Activated CD8-positive, alpha-beta memory T cell treated with anti-CD3 and anti-CD28 coated beads, Interleukin-2, amount 50 U/mL, for 1 hour (primary cell): ENCODE results near the gene PFDN4.
"Not testable (repeated sequence)": the region's sequence is repeated elsewhere in the genome, so short reads cannot be mapped to it uniquely, and the experiment has no call there.

Source experiments
- DNase-seq: peaks from one replicate; pipeline ENCODE4 v3.0.0-alpha.2; 2020; ENCODE audit errors: extremely low read depth

The PFDN4 gene

DNA sequence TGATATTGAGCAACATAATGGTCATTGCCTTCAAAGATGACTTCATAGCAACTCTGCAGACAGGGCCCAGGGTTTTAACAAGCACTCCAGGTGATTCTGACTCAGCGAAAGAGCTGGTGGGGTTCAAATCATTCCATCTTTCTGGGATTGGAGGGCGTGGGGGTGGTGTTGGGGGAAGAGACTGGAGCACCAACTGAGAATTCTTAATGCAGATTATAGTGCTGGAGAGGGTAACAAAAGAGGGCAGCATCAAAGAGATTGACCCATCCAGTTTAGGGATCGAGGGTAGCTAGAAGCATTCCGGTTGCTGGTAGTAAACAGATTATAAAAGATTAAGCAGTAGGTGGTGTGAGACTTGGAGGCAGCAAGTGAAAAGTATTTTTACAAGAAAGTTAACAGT lies 15.9 kb downstream of the PFDN4 start:
- DNase-seq, result no peak

DNA sequence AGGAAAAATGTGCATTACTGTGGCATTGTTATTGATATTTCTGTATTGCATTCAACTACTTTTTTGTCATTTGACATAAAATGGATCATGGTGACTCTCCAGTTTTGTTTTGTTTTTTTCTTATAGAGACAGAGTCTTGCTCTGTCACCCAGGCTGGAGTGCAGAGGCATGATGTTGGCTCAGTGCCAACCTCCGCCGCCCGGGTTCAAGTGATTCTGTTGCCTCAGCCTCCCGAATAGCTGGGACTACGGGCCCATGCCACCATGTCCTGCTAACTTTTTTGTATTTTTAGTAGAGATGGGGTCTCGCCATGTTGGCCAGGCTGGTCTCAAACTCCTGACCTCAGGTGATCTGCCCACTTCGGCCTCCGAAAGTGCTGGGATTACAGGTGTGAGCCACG lies 16.8 kb downstream of the PFDN4 start:
- DNase-seq, result not testable (repeated sequence)

DNA sequence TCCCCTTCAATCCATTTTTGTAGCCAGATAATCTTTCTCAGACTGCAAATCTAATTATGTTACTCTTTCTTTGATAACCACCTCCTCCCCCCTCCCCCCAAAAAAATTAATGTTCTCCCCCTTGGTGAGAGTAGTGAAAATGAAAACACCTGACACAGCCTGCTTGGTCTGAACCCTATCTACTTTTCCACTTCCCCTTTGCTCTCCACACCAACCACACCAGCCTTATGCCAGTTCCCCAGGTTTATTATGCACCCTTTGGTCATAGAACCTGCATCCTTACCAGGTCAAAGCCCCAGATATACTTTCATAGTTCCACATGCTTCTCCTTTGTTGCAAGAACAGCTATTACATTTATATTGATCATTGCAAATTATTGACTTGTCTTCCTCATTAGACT lies 19.4 kb downstream of the PFDN4 start:
- DNase-seq, result no peak

DNA sequence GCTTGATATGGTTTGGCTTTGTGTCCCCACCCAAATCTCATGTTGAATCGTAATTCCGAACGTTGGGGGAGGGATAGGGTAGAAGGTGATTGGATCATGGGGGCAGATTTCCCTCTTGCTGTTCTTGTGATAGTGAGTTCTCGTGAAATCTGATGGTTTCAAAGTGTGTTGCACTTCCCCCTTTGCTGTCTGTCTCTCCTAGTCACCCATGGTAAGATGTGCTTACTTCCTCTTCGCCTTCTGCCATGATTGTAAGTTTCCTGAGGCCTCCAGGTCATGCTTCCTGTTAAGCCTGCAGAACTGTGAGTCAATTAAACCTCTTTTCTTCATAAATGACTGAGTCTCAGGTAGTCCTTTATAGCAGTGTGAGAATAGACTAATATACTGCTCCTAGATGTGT lies 19.9 kb downstream of the PFDN4 start:
- DNase-seq, result no peak

DNA sequence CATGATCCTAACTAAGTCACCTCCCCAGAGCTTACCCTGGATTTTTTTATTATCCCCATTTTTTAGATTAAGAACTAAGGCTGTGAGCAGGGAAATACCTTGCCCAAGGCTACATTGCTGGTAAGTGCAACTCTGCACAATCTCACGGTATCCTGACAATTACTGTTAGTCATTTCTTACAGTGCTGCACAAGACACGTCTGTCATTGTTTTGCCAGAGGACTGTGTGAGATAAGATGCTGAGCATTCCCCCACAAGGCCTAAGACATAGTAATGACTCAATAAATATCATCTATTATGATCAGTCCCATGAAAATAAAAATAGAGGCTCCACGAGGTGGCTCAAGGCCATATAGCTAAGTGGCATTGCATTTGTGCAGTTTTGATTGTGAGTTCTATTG lies 21.0 kb downstream of the PFDN4 start:
- DNase-seq, result no peak

DNA sequence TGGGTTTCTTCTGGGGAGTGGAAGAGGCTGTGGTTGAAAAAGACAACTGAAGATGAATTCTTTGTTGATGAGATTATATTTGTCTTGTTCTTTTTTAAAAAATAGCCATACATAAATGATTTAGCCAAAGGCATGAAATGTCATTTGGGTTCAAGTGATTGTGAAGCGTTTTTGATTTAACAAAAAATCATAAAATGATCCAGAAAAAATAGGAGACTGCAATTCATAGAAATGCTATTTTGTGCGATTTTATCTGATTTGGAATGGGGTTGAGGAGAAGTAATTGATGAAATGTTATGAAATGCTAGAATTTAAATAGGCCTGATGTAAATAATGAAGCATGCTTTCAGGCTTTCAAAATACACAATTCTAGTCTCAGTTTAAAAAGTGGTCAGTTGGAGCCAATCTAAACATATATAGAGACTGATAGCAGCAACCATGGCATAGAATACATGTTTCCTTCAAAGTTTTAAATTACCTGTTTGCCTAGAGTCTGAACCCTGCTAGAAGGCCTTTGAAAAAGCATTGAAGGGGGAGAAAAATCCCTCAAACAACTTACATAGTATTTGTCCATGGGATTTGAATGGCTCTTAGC lies 21.8 kb downstream of the PFDN4 start:
- no peak for DNase-seq

DNA sequence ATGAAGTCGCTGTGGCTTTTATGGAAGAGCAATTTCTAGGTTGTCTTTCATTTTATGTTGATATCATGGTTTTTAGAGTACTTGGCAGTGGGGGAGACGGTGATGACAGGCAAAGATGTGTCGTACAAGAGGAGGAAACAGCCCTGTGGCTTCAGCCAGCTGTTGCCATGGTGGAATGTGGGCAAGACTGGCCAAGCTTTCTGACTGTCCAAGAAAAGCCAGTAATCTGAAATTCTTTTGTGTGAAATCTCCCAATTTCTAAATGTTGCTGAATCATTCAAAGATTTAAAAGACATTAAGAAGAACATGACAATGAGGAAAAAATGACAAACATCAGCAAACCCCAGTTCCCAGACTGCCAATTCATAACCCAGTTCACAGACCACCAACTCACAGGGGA lies 23.1 kb downstream of the PFDN4 start:
- DNase-seq, result no peak

DNA sequence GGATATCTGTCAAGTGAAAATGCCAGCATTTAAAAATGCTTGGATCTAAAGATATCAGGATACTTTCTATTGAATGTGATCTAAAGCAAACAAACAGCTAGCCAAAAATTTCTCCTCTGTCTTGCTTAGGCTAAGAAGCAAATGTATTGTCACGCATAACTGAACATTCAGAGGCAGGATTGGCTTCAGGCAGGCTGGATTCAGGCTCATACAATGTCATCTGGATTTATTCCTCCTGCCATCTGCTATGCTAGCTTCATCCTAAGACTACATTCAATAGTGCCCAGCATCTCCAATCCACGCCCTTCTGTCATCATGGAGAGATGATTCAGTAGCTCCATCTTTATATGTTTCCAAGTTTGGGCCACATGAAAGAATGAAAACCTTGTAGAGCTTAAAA lies 27.1 kb downstream of the PFDN4 start:
- no peak for DNase-seq

DNA sequence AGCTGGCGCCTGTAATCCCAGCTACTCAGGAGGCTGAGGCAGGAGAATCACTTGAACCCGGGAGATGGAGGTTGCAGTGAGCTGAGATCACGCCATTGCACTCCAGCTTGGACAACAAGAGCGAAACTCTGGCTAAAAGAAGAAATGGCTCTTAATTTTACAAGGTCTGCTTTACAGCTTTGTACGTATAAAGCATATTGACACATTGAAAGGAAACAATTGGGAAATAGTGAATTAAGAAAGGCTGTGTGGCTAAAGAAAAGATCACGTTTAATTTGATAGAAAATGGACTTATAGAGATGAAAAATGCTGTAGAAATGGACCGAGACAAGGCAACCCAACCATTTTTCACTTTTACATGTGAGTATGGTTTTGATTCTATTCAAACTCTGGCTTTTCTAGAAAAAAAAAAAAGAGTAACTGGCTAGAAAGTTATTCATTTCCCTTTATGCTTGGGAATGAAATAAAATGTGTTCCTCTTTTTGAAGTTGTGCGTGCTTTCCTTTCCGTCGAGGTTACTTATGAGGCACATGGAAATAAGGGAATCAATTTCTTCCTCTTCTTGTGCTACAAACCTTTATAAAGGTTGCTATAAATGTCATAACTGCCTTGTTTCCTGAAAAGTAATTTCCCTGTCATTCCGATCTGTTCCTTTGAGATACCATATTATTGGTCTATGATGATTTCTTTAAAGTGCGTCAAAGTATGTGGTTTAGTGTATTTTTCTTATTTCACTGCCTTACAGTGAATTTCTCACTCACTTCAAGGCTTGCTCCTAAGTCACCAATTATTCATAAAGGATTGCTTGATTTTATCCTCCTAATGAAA lies 29.4 kb downstream of the PFDN4 start:
- no peak for DNase-seq

DNA sequence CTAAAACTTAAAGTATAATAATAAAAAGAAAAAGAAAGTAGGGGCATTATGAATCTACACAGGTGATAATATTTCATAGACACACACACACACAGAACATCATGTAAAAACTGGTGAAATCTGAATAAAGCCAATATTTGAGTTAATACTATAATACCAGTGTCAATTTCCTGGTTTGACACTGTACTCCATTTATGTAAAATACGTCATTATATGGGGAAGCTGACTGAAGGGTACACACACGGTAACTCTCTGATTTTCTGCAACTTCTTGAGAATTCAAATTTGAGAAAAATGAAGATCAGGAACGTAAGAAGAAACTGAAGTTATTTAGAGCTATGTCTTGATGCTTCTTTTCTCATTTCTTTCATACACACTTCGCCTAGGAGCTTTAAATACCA lies 36.2 kb downstream of the PFDN4 start:
- no peak for DNase-seq

DNA sequence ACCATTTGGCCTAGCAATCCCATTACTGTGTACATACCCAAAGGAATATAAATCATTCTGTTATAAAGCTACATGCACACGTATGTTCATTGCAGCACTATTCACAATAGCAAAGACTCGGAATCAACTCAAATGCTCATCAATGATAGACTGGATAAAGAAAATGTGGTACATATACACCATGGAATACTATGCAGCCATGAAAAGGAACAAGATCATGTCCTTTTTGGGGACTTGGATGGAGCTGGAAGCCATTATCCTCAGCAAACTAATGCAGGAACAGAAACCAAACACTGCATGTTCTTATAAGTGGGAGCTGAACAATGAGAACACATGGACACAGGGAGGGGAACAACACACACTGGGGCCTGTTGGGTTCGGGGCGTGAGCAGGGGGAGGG lies 40.8 kb downstream of the PFDN4 start:
- not testable (repeated sequence) for DNase-seq

DNA sequence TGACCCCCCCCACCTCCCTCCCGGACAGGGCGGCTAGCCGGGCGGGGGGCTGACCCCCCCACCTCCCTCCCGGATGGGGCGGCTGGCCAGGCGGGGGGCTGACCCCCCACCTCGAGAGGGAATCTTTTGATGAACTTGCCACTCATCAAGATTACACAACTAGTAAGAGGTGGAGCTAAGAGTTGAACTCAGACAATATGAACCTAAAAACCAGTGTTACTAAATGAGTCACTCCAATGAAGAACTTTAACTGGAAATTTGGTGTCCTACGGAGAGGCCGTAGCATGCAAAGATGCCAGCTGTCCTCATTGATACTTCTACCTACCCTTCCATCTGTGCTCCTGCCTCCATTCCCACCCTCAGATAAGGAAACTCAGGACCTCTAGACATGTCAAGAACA lies 42.8 kb downstream of the PFDN4 start:
- no peak for DNase-seq

DNA sequence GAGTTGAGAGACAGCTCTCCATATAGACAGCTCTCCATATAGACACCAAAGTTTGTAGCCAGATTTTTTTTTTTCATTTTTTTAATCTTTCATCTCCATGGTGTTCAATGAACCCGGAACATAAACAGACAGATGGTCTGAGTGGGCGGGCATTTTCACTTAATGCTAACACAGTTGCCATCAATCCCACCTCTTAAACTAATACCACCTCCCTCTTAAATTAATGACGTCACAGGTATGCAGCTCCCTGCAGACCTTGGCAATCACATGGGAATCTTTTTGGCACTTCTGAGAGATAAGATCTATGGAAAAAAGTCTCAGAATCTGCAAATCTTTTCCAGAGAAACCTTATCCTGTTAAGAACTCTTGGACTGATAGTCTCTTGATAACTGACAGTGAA lies 43.2 kb downstream of the PFDN4 start:
- DNase-seq, result no peak

DNA sequence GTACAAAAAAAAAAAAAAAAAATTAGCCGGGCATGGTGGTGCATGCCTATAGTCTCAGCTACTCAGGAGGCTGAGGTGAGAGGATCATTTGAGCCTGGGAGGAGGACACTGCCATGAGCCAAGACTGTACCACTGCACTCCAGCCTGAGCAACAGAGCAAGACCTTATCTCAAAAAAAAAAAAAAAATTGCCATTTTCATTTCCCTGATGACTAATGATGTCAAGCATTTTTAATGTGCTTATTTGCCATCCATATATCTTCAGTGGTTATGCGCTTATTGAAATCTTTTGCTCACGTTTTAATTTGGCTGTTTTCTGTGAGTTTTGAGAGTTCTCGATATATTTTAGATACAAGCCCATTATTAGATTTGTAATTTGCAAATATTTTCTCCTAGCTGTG lies 46.7 kb downstream of the PFDN4 start:
- no peak for DNase-seq

DNA sequence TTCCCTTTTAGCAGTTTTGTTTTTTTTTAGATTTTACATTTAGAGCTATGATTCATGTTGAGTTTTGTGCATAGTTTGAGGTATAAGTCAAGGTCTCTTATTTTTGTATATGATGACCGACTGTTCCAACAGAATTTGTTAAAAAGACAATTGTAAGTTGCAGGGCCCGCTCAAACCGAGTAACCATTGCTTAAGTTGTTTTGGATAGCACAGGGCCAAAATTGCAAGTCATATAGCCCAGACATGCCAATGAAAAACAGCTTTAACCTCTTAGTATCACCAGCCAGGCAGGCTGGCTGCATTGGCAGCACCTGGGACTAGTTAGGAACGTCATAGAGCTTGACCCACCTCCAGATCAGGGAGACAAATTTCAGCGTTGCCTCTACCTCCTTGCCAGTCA lies 47.3 kb downstream of the PFDN4 start:
- no peak for DNase-seq

DNA sequence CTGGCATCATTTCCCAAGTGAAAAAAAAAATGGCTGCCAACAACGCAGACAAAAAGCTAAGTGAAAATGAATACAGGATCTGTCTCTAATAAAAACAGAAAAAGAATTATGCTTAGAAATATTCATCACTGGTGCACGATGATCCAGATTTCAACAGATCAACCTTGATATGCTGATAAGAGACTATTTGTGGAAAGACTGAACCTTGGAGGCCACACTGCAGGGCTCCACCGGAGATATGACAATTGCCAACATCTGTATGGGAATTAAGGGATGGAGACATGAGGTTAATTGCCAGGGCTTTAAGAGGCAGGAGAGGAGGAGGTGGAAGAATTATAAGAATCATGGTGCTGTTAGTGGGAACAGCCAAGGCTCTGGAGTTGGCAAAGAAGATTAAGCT lies 48.3 kb downstream of the PFDN4 start:
- DNase-seq, result no peak

DNA sequence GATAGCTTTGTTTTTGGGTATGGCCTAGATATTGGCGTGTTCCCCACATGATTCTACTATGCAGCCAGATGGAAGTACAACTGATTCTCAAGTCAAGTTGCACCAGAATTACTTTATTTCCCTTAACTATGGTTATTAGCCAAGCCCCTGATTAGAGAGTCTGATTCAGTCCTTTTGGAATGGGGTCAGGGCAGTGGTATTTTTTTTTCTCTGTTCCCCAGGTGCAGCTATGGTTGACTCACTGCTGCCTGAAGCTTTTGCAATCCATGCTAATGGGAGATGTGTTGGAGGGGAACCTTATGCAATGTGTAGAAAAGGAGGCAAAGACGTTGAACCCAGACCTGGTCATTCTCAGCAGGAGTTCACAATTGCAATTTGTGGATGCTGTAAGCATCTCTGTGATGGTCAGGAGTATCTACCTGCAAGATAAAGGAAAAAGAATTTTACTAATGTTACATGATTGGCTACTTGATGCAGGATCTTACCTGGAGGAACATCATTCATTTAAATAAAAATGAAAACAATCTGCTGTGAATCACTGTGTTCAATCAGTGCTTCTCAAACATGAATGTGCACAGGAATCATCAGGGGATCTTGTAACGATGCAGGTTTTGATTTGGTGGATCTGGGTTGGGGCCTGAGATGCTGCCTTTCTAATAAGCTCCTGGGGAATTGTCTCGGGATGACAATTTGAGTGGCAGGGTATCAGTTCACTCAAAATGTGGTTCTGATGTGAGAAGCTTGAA lies 49.4 kb downstream of the PFDN4 start:
- DNase-seq, result no peak

DNA sequence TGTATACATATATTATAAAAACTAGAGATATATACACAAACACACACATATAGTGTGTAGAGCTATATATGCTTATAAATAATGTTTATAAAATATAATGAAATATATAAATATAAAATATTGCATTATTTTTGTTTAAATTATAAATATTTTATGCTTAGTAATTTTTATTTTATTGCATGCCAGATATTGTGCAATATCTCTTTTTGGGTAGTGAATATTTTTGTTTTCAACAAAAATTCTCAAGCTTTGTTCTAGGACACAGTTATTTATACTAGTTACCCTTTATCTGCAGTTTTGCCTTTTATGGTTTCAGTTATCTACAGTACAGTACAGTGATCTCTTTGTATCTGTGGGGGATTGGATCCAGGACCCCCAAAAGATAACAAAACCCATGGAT lies 52.2 kb downstream of the PFDN4 start:
- DNase-seq, result no peak

DNA sequence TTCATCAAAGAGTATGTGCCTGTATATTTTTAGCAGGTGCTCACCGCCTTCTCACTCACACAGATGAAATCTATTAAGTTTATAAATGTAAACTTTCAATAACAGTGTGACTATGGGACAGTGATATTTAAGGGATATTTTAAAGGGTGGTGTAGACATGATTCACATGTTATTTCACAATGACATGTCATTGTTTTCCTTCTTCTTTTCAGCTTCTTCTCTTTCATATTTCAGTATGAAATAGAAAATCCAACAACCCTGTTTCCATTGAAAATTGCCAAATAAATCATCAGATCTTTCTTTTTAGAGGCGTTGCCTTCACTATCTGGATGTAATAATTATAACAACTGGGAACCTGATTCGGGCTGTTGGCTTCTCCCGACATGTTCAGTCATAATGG lies 54.8 kb downstream of the PFDN4 start:
- no peak for DNase-seq

DNA sequence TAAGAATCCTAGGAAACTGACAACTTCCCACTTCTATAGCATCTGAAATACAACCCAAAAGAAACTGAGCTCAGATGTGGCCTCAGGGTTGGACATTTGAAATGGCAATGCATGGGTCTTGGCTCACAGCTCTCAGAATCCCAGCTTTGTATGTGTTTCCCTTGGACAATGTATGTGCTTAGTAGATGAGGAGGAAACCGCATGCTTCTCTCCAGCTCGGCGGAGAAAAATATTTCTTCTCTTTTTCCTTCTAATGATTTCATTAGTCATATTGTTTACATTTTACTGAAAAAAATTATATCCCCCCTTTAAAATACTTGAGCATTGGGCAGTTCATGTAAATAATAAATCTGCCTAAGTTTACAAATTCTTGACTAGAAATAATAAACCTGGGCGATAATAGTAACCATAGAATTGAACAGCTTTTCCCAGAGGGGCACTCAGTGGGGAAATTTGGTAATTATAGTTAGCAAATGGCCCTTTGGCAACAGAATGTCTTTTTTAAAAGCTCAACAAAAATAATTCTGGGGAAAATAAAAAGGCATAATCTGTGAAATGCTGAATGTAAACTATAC lies 55.3 kb downstream of the PFDN4 start:
- no peak for DNase-seq

DNA sequence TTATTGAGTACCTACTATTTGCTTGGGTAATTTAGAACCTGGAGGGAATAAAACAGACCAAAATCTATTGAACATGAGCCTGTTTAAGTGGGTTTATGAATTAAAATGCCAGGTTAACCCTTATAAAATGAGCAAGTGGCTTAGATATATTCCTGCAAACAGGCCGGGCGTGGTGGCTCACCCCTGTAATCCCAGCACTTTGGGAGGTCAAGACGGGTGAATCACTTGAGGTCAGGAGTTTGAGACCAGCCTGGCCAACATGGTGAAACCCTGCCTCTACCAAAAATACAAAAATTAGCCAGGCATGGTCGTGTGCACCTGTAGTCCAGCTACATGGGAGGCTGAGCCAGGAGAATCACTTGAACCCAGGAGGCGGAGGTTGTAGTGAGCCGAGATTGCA lies 57.9 kb downstream of the PFDN4 start:
- DNase-seq, result not testable (repeated sequence)

DNA sequence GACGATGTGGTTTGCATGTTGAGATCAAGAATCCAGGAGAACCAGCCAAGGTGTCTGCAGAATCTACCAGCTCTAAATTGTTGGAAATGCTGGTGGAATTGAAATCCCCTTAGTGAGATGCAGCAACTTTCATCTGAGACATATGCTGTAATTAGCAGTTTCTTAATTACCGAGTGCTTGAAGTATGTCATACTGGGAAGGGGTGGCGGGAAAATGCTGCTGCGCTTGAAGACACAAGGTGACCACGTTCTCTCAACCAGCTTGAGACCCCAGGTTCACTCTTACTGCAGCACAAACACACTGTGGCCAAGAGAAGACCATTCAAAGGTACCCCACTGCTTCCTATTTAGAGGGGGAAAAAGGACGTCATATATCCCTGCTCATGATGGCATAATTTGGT lies 59.0 kb downstream of the PFDN4 start:
- no peak for DNase-seq
